Activated T-cell treated with anti-CD3 and anti-CD28 coated beads, Interleukin-2, amount 50 U/mL, for 4 hours (primary cell): ENCODE results near the gene MAPKAPK3. TPM values are rescaled to one million over a fixed set of nuclear protein-coding genes. Genes with fewer than 3 reads are reported as not detected.

Source experiments
- ATAC-seq, 2 donors: fragments of 200-7000 bp; cut with Tn5 transposase; one replicate each; pipeline ENCODE4 v1.10.0; 2021
- DNase-seq: peaks from one replicate; pipeline ENCODE4 v3.0.0-alpha.2; 2020
- H3K27me3 Mint-ChIP-seq: one replicate; pipeline ENCODE4 v1.8.0; 2021; ENCODE audit warnings: low read depth, mixed read lengths
- H3K36me3 Mint-ChIP-seq: one replicate; pipeline ENCODE4 v1.8.0; 2022; ENCODE audit warnings: mixed read lengths; ENCODE audit not compliant: insufficient read depth
- H3K4me1 Mint-ChIP-seq: one replicate; pipeline ENCODE4 v1.8.0; 2021; ENCODE audit warnings: low read depth, mixed read lengths
- H3K4me3 Mint-ChIP-seq: one replicate; pipeline ENCODE4 v1.8.0; 2021; ENCODE audit warnings: mild to moderate bottlenecking, moderate library complexity, mixed read lengths
- H3K9me3 Mint-ChIP-seq: one replicate; pipeline ENCODE4 v1.8.0; 2021; ENCODE audit warnings: mixed read lengths
- total RNA-seq, 3 donors: library from RNA; stranded (reverse); gene quantifications; one replicate each; pipeline ENCODE4 v1.2.1, GENCODE V29; 2021

Gene MAPKAPK3
- total RNA-seq, 3 donors from 2014 or later, result 174 to 225 (median 210) TPM

GRCh38 chr3:50581459-50581842, 35.5 kb upstream of the MAPKAPK3 start:
- H3K4me3 Mint-ChIP-seq, result no peak overlapping the region
- H3K9me3 Mint-ChIP-seq, result no peaks in the 10 kb centered on the region
- ATAC-seq (no peak), DNase-seq (no peak)
- H3K4me1 Mint-ChIP-seq, result peaks cover 52% of the 10 kb centered on the region
- H3K27me3 Mint-ChIP-seq, result no peaks in the 10 kb centered on the region
- peaks cover 27% of the 10 kb centered on the region for H3K36me3 Mint-ChIP-seq

- no peak overlapping the region for H3K4me3 Mint-ChIP-seq
- no peaks in the 10 kb centered on the region for H3K9me3 Mint-ChIP-seq
- no peak for DNase-seq
- H3K4me1 Mint-ChIP-seq, result peaks cover 53% of the 10 kb centered on the region
- H3K27me3 Mint-ChIP-seq, result no peaks in the 10 kb centered on the region
- no peak for ATAC-seq
- peaks cover 27% of the 10 kb centered on the region for H3K36me3 Mint-ChIP-seq
These were observed 34.9 kb upstream of the MAPKAPK3 start for GRCh38 chr3:50582083-50582482.

GRCh38 chr3:50583897-50584296, 33.1 kb upstream of the MAPKAPK3 start:
- Mint-ChIP-seq H3K4me3 (no peak overlapping the region), H3K4me1 (peaks cover 70% of the 10 kb centered on the region), H3K9me3 (no peaks in the 10 kb centered on the region), H3K36me3 (peaks cover 24% of the 10 kb centered on the region), H3K27me3 (no peaks in the 10 kb centered on the region)
- DNase-seq (no peak), ATAC-seq (no peak)

- Mint-ChIP-seq H3K9me3 (no peaks in the 10 kb centered on the region), H3K4me1 (peaks cover 75% of the 10 kb centered on the region), H3K27me3 (no peaks in the 10 kb centered on the region), H3K36me3 (peaks cover 21% of the 10 kb centered on the region), H3K4me3 (no peak overlapping the region)
- ATAC-seq (no peak), DNase-seq (no peak)
These were observed 32.6 kb upstream of the MAPKAPK3 start for GRCh38 chr3:50584391-50584790.

- Mint-ChIP-seq H3K4me3 (no peak overlapping the region), H3K9me3 (no peaks in the 10 kb centered on the region), H3K36me3 (peaks cover 17% of the 10 kb centered on the region), H3K4me1 (peaks cover 80% of the 10 kb centered on the region), H3K27me3 (no peaks in the 10 kb centered on the region)
- ATAC-seq (no peak), DNase-seq (no peak)
These were observed 30.8 kb upstream of the MAPKAPK3 start for GRCh38 chr3:50585919-50586762.

GRCh38 chr3:50586763-50587070, 30.2 kb upstream of the MAPKAPK3 start:
- no peaks in the 10 kb centered on the region for H3K27me3 Mint-ChIP-seq
- H3K4me3 Mint-ChIP-seq, result no peak overlapping the region
- DNase-seq (no peak), ATAC-seq (no peak)
- peaks cover 17% of the 10 kb centered on the region for H3K36me3 Mint-ChIP-seq
- peaks cover 79% of the 10 kb centered on the region for H3K4me1 Mint-ChIP-seq
- no peaks in the 10 kb centered on the region for H3K9me3 Mint-ChIP-seq

- Mint-ChIP-seq H3K36me3 (peaks cover 17% of the 10 kb centered on the region), H3K4me3 (peak overlapping the region; percentile 27)
- no peak for ATAC-seq
These were observed 29.6 kb upstream of the MAPKAPK3 start for GRCh38 chr3:50587373-50587772.

GRCh38 chr3:50587806-50588758, 28.9 kb upstream of the MAPKAPK3 start:
- ATAC-seq, result peak; percentile 52 to 54
- Mint-ChIP-seq H3K27me3 (no peaks in the 10 kb centered on the region), H3K4me1 (peaks cover 83% of the 10 kb centered on the region), H3K36me3 (peaks cover 16% of the 10 kb centered on the region), H3K9me3 (no peaks in the 10 kb centered on the region), H3K4me3 (peak overlapping the region; percentile 55)
- peak; percentile 61 for DNase-seq

More at GRCh38 chr3:50587373-50587772, 29.6 kb upstream of the MAPKAPK3 start:
- Mint-ChIP-seq H3K4me1 (peaks cover 80% of the 10 kb centered on the region), H3K27me3 (no peaks in the 10 kb centered on the region), H3K9me3 (no peaks in the 10 kb centered on the region)
- no peak for DNase-seq

GRCh38 chr3:50588759-50589433, 28.1 kb upstream of the MAPKAPK3 start:
- Mint-ChIP-seq H3K4me3 (peak overlapping the region; percentile 55), H3K9me3 (no peaks in the 10 kb centered on the region), H3K4me1 (peaks cover 87% of the 10 kb centered on the region), H3K27me3 (no peaks in the 10 kb centered on the region), H3K36me3 (peaks cover 11% of the 10 kb centered on the region)
- DNase-seq (no peak), ATAC-seq (no peak)

GRCh38 chr3:50591196-50591741, 25.7 kb upstream of the MAPKAPK3 start:
- DNase-seq (no peak), ATAC-seq (peak; percentile 3 to 6)
- Mint-ChIP-seq H3K9me3 (no peaks in the 10 kb centered on the region), H3K4me3 (peak overlapping the region; percentile 58), H3K4me1 (peaks cover 90% of the 10 kb centered on the region), H3K27me3 (no peaks in the 10 kb centered on the region), H3K36me3 (peaks cover 1% of the 10 kb centered on the region)

- no peak for ATAC-seq
- H3K36me3 Mint-ChIP-seq, result no peaks in the 10 kb centered on the region
- no peak for DNase-seq
- H3K4me1 Mint-ChIP-seq, result peaks cover 81% of the 10 kb centered on the region
- no peaks in the 10 kb centered on the region for H3K27me3 Mint-ChIP-seq
- H3K4me3 Mint-ChIP-seq, result peak overlapping the region; percentile 27
- no peaks in the 10 kb centered on the region for H3K9me3 Mint-ChIP-seq
These were observed 24.4 kb upstream of the MAPKAPK3 start for GRCh38 chr3:50592568-50592967.

- DNase-seq (no peak), ATAC-seq (no peak)
- H3K27me3 Mint-ChIP-seq, result no peaks in the 10 kb centered on the region
- H3K4me3 Mint-ChIP-seq, result no peak overlapping the region
- peaks cover 73% of the 10 kb centered on the region for H3K4me1 Mint-ChIP-seq
- H3K9me3 Mint-ChIP-seq, result no peaks in the 10 kb centered on the region
- H3K36me3 Mint-ChIP-seq, result peaks cover 3% of the 10 kb centered on the region
These were observed 22.6 kb upstream of the MAPKAPK3 start for GRCh38 chr3:50594253-50594785.

GRCh38 chr3:50599115-50599715, 17.7 kb upstream of the MAPKAPK3 start:
- peaks cover 14% of the 10 kb centered on the region for H3K36me3 Mint-ChIP-seq
- peaks cover 76% of the 10 kb centered on the region for H3K4me1 Mint-ChIP-seq
- no peaks in the 10 kb centered on the region for H3K27me3 Mint-ChIP-seq
- H3K4me3 Mint-ChIP-seq, result no peak overlapping the region
- DNase-seq, result no peak
- H3K9me3 Mint-ChIP-seq, result no peaks in the 10 kb centered on the region
- ATAC-seq, result no peak
